Glutamatergic neuron (in vitro differentiated cells): ENCODE measurements around the gene CENPF. TPM values are rescaled to one million over a fixed set of nuclear protein-coding genes. Genes with fewer than 3 reads are reported as not detected.

Experiments used
- DNase-seq: peaks from one replicate; pipeline ENCODE4 v3.0.0; 2022
- H3K27ac Mint-ChIP-seq: one replicate; pipeline ENCODE4 v1.8.0; 2020; ENCODE audit warnings: mild to moderate bottlenecking, mixed read lengths, inconsistent platforms; ENCODE audit not compliant: unreplicated experiment
- H3K27me3 Mint-ChIP-seq: one replicate; pipeline ENCODE4 v1.8.0; 2020; ENCODE audit warnings: mild to moderate bottlenecking, moderate library complexity, mixed read lengths, inconsistent platforms; ENCODE audit not compliant: unreplicated experiment
- H3K36me3 Mint-ChIP-seq: one replicate; pipeline ENCODE4 v1.8.0; 2020; ENCODE audit warnings: mild to moderate bottlenecking, mixed read lengths, inconsistent platforms; ENCODE audit not compliant: unreplicated experiment
- H3K4me1 Mint-ChIP-seq: one replicate; pipeline ENCODE4 v1.8.0; 2020; ENCODE audit warnings: mild to moderate bottlenecking, low read depth, mixed read lengths, inconsistent platforms; ENCODE audit not compliant: unreplicated experiment
- H3K4me3 Mint-ChIP-seq: one replicate; pipeline ENCODE4 v1.8.0; 2020; ENCODE audit warnings: mild to moderate bottlenecking, mixed read lengths, inconsistent platforms; ENCODE audit not compliant: unreplicated experiment
- H3K9me3 Mint-ChIP-seq: one replicate; pipeline ENCODE4 v1.8.0; 2020; ENCODE audit warnings: mild to moderate bottlenecking, moderate library complexity, mixed read lengths, inconsistent platforms; ENCODE audit not compliant: unreplicated experiment
- CTCF ChIP-seq: fragments of 200-600 bp; sonication (generic); IDR thresholded peaks from one replicate; pipeline ENCODE4 v1.5.0; 2021; ENCODE audit not compliant: partially characterized antibody, unreplicated experiment
- total RNA-seq: library from RNA; stranded (reverse); fragmentation: NEBNext Ultra II Directional; extraction: Animal tissue kit (Norgen Biotek cat#: 25700); gene quantifications from one replicate; pipeline ENCODE4 v1.2.1, GENCODE V29; 2021; ENCODE audit not compliant: unreplicated experiment

CENPF gene
- total RNA-seq, 1 donor from 2014 or later: 29.3 TPM

- no peak for DNase-seq
- peaks cover 4% of the 10 kb centered on the region for H3K36me3 Mint-ChIP-seq
- H3K9me3 Mint-ChIP-seq: no peaks in the 10 kb centered on the region
- no peaks in the 10 kb centered on the region for H3K4me1 Mint-ChIP-seq
- H3K27me3 Mint-ChIP-seq: peaks cover 2% of the 10 kb centered on the region
- TF ChIP-seq CTCF: no peak
- no peak overlapping the region for H3K27ac Mint-ChIP-seq
- no peak overlapping the region for H3K4me3 Mint-ChIP-seq
Observed at GRCh38 chr1:214645712-214646111, 42.7 kb downstream of the CENPF start.

GRCh38 chr1:214648801-214649200 is 45.8 kb downstream of the CENPF start:
- no peak overlapping the region for H3K4me3 Mint-ChIP-seq
- peaks cover 4% of the 10 kb centered on the region for H3K36me3 Mint-ChIP-seq
- H3K4me1 Mint-ChIP-seq: no peaks in the 10 kb centered on the region
- no peak for DNase-seq
- H3K27ac Mint-ChIP-seq: no peak overlapping the region
- peaks cover 2% of the 10 kb centered on the region for H3K27me3 Mint-ChIP-seq
- H3K9me3 Mint-ChIP-seq: no peaks in the 10 kb centered on the region
- TF ChIP-seq CTCF: no peak

GRCh38 chr1:214649607-214650006 is 46.6 kb downstream of the CENPF start:
- Mint-ChIP-seq H3K36me3 (peaks cover 4% of the 10 kb centered on the region), H3K27ac (no peak overlapping the region), H3K4me1 (no peaks in the 10 kb centered on the region), H3K4me3 (no peak overlapping the region), H3K9me3 (no peaks in the 10 kb centered on the region), H3K27me3 (peaks cover 2% of the 10 kb centered on the region)
- no peak for DNase-seq
- no peak for TF ChIP-seq CTCF

GRCh38 chr1:214650664-214651063 is 47.7 kb downstream of the CENPF start:
- TF ChIP-seq CTCF: no peak
- Mint-ChIP-seq H3K4me3 (no peak overlapping the region), H3K4me1 (no peaks in the 10 kb centered on the region), H3K27ac (no peak overlapping the region), H3K27me3 (no peaks in the 10 kb centered on the region), H3K36me3 (no peaks in the 10 kb centered on the region), H3K9me3 (no peaks in the 10 kb centered on the region)
- DNase-seq: no peak

- H3K4me1 Mint-ChIP-seq: peaks cover 6% of the 10 kb centered on the region
- no peaks in the 10 kb centered on the region for H3K27me3 Mint-ChIP-seq
- no peak overlapping the region for H3K27ac Mint-ChIP-seq
- no peak overlapping the region for H3K4me3 Mint-ChIP-seq
- H3K9me3 Mint-ChIP-seq: no peaks in the 10 kb centered on the region
- no peak for TF ChIP-seq CTCF
- DNase-seq: no peak
- no peaks in the 10 kb centered on the region for H3K36me3 Mint-ChIP-seq
Observed at GRCh38 chr1:214657299-214657698, 54.3 kb downstream of the CENPF start.
